ENCODE measurements around the gene MICU1. TPM values are rescaled to one million over a fixed set of nuclear protein-coding genes. Genes with fewer than 3 reads are reported as not detected.
"Not testable (repeated sequence)": the region's sequence is repeated elsewhere in the genome, so short reads cannot be mapped to it uniquely, and the experiment has no call there.

The MICU1 gene
- total RNA-seq, 1 donor from 2014 or later: 29.6 TPM

GRCh38 chr10:72455889-72456595, 169.8 kb downstream of the MICU1 start:
- DNase-seq (ENCODE audit: low read depth, low spot score): no peak

DNA sequence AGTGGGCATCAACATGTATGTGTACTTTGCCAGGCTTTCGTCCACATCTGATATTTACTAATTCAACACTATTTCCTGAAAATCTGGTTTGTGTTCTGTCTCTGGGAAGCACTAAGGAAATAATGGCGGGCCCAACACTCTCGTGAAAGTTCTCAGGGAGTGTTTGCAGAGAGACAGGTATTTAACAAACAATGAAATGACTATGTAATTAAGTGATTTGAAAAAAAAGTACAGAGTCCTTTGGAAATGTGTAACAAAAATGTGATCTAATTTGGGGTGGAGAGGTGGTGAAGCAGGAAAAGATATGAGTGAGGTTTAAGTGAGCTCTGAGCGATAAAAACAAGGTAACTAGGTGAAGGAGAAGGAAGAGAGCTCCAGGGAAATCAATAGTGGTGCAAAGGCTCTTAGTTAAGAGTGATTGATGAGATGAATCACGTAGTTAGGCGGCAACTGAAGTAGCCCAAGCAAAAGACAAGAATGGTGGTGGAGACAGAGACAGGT, 175.9 kb downstream of the MICU1 start:
- DNase-seq (ENCODE audit: low read depth, low spot score): no peak

- no peak for DNase-seq (ENCODE audit: low read depth, low spot score)
These were observed 180.0 kb downstream of the MICU1 start for GRCh38 chr10:72445851-72446250.

- DNase-seq (ENCODE audit: low read depth, low spot score): not testable (repeated sequence)
These were observed 182.9 kb downstream of the MICU1 start for GRCh38 chr10:72442969-72443368.

DNA sequence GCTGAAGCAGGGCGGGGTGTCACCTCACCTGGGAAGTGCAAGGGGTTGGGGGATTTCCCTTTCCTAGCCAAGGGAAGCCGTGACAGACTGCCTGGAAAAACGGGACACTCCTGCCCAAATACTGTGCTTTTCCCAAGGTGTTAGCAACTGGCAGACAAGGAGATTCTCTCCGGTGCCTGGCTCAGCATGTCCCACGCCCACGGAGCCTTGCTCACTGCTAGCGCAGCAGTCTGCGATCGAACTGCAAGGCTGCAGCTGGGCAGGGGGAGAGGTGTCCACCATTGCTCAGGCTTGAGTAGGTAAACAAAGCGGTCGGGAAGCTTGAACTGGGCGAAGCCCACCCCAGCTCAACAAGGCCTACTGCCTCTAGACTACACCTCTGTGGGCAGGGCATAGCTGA, 190.3 kb downstream of the MICU1 start:
- DNase-seq (ENCODE audit: low read depth, low spot score): no peak

- not testable (repeated sequence) for DNase-seq (ENCODE audit: low read depth, low spot score)
These were observed 194.9 kb downstream of the MICU1 start for GRCh38 chr10:72430936-72431335.

DNA sequence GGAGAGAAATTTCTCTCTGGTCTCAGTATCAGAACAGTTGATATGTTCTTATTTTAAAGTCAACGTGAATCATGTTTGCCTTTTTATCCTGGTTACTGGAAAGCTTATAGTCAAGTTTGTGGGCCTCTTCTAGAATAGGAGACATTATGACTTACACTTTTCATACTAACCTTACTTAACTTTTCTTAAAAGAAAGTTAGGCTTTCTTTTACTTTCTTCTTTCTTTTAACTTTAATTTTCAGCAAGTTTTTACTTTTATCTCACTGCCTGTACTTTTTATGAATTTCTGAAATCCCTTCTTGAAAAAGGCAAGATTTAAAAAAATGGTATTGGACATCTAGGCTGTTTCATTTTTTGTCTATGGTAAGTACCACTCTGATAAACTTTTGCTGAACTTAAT, 195.9 kb downstream of the MICU1 start:
- no peak for DNase-seq (ENCODE audit: low read depth, low spot score)

DNA sequence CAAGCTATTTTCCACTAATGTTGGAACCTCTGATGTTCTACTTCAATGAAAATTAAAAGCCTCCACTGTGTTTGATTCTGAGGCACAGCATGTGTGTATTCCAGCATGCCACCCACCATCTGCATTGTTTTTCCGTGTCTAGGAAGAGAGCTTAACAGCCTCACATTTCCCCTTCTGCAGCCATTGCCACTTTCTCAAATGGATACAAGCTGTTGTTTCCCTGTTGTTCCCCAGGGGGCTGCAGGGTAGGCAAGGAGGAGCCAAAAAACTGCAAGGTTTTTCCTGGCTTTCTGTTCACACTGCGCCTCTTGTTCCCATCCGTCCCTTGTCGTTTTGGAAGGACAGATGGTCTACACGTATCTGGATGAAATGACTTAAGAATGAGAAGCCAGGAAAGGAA, 198.9 kb downstream of the MICU1 start:
- no peak for DNase-seq (ENCODE audit: low read depth, low spot score)

- no peak for DNase-seq (ENCODE audit: low read depth, low spot score)
These were observed 200.7 kb downstream of the MICU1 start for GRCh38 chr10:72425133-72425532.

DNA sequence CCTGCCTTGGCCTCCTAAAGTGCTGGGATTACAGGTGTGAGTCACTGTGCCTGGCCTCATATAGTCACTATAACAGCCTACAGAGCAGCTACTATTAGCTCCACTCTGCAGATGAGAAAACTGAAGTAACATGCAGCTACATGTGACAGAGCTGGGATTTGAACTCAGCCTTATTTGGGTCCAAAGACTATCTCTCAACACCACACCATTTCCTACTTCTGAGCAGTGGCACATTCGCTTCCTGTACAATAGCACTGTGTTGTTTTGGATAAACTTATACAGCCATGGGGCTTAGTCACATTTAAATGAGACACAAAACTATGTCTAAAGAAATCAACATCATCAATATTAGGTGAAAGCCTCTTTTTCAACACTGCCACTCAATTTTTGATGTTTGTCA, 201.3 kb downstream of the MICU1 start:
- DNase-seq (ENCODE audit: low read depth, low spot score): no peak

GRCh38 chr10:72423426-72423825, 202.5 kb downstream of the MICU1 start:
- DNase-seq (ENCODE audit: low read depth, low spot score): no peak

DNA sequence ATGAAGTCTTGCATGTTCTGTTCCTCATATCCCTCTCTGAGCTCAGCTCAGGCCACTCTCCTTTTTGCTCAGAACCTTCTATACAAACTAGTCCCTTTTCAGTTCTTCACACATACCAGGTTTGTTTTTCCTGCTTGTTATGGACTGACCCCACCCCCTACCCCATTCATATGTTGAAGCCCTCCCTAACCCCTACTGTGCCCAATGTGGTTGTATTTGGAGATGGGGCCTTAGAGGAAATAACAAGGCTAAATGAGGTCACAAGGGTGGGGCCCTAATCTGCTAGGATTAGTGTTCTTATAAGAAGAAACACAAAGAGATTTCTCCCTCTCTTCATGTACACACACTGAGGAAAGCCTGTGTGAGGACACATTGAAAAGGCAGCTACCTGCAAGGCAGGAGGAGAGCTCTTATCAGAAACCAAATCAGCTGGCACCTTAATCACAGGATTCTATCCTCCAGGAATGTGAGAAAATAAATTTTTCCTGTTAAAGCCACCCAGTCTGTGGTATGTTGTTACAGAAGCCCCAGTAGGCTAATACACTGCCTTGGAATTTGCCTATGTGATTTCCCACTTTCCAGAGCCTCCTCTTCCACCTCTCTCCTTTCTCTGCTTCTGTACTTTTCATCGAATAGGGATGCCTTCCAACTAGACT, 203.9 kb downstream of the MICU1 start:
- DNase-seq (ENCODE audit: low read depth, low spot score): no peak

DNA sequence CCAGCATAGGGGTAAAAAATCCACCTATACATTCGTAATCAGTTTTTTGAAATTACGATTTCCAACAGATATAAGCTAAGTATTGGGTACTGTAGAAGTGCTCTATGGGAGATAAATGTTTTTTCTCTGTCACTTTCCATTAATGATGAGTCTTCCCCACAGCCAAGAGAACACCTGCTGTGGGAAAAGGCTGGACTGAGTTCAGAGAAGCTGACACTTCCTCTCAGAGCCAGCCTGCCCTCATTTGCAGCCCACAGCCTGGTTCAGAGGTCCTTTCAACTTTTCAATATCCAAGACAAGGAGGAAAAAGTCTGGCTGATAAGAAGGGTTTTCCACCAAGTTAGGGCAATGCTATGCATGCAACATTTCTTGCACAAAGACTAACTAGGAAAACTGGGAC, 206.6 kb downstream of the MICU1 start:
- no peak for DNase-seq (ENCODE audit: low read depth, low spot score)

DNA sequence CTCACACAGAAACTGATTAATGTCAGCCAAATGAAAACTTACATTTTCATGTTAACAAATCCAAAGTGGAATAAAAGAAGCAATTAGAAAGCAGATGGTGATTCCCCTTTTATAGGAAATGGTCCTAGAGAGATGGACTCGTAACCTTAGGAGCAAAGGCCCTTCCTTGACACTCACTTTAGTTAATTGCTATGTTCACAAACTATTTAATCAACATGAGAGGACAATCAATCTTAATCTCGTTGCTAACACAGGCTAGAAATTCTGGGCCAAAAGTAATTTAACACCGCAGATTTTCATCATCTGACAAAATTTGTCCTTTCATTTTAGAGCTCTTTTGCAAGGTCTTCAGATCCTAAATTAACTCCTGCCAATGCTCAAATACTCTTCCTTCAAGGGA, 207.2 kb downstream of the MICU1 start:
- DNase-seq (ENCODE audit: low read depth, low spot score): no peak

DNA sequence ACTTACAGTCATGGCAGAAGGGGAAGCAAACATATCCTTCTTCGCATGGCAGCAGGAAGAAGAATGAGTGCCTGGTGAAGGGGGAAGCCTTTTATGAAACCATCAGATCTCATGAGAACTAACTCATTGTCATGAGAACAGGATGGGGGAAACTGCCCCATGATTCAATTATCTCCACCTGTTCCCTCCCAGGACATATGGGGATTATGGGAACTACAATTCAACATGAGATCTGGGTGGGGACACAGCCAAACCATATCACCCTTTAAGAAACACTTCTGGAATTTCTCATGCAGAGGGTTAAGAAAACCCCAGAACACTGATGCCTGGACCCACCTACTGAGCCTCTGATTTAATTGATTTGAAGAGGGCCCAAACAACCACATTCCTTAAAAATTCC, 207.9 kb downstream of the MICU1 start:
- DNase-seq (ENCODE audit: low read depth, low spot score): no peak

DNA sequence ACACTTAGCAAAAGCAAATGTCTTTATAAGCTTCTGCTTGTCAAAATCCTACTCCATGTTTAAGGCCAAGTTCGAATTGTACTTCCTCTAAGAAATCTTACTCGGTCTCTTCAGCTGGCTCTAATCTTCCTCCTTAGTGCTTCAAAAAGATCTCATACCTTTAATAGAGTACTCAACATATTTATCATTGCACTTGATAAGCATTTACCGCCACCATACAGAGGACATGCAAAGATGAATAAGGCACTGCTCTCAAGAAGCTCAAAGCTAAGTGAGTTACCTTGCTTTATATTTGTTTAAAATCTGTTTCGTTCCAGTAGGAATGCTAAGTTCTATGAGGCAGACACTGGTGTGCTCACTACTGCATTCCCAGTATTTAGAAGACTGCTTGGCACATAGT, 209.2 kb downstream of the MICU1 start:
- DNase-seq (ENCODE audit: low read depth, low spot score): no peak

GRCh38 chr10:72414642-72415041, 211.2 kb downstream of the MICU1 start:
- DNase-seq (ENCODE audit: low read depth, low spot score): no peak

- no peak for DNase-seq (ENCODE audit: low read depth, low spot score)
These were observed 216.7 kb downstream of the MICU1 start for GRCh38 chr10:72409167-72409566.

GRCh38 chr10:72407927-72408600, 217.8 kb downstream of the MICU1 start:
- no peak for DNase-seq (ENCODE audit: low read depth, low spot score)

DNA sequence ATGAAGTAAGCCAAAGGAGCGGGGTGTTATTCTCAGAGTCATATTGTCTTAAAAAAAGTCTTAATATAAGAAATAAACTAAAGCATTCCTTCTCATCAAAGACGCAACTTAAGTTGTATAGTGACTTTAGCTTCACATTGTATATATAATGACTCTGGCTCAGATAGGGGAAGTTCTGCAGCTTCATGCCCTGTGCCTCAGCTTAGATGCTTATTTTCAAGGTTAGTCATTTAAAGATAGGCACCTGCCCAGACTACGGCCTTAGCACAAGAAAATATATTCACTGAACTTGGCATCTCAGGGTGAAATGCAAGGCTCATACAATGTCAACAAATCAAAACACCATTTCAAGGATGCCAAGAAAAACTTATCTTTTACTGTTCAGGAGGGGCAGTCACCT, 218.4 kb downstream of the MICU1 start:
- no peak for DNase-seq (ENCODE audit: low read depth, low spot score)

- not testable (repeated sequence) for DNase-seq (ENCODE audit: low read depth, low spot score)
These were observed 230.3 kb downstream of the MICU1 start for GRCh38 chr10:72395581-72395980.

DNA sequence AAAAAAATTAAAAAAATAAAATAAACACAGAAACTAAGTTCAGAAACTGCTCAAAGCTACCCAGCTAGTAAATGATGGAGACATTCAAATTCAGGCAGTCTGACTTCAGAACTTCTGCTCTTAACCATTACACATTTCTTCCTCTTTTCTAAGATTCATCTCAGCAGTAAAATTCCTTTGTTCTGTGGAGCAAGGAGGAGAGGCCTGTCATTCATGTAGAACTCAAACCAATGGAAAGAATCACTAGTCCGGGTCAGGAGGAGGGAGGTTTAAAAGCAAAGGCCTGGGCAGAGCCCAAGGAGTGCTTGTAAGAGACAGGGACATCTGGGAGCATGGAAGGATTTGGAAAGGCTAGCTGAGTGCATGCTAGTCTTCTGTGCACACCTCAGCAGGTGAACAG, 233.3 kb downstream of the MICU1 start:
- no peak for DNase-seq (ENCODE audit: low read depth, low spot score)

DNA sequence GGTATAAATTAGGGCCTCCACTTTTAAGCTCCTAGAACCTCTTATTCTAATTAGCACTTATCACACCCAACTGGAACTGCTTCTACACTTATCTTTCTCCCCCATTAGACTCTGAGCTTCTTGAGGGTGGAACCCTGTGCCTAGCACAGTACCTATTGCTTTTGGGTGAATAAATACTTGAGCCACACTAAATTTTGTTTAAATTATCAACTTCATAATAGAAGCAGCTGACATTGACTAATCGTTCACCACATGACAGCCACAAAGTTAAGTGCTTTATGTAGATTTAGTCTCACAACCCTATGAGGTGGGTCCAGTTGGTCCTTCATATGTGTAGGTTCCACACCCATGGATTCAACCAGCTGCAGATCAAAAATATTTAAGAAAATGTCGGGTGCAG, 235.1 kb downstream of the MICU1 start:
- DNase-seq (ENCODE audit: low read depth, low spot score): no peak

Data from pulmonary artery endothelial cell (primary cell).